ENCODE data around the gene MAP2K4. TPM values are rescaled to one million over a fixed set of nuclear protein-coding genes. Genes with fewer than 3 reads are reported as not detected.

Gene MAP2K4
- total RNA-seq, 4 donors from 2014 or later: 28.0 to 36.7 (median 32.8) TPM

DNA sequence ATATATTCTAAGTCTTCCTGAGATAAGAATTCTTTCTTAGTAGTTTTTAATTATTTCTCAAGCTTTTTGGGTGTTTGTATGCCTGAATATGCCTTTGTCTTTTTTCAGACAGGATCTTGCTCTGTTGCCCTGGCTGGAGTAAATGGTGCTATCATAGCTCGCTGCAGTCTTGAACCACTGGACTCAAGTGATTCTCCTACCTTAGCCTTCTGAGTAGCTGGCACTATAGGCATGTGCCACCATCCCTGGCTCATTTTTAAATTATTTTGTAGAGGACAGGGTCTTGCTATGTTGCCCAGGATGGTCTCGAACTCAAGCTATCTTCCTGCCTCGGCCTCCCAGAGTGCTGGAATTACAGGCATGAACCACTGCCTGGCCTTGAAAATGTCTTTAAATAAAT lies 41.6 kb downstream of the MAP2K4 start:
- WGBS, 2 donors: 99 to 100% methylated on average over 3 of the region's 3 CpGs
- no peak for DNase-seq (ENCODE audit: low spot score in 2 of 2)
- intact Hi-C loops (cut with DNase I; ENCODE audit: low total_unique reads): no loop called here
- no peak overlapping the region for H3K4me3 ChIP-seq (ENCODE audit: low read depth, poor library complexity, severe bottlenecking)
- no peak for TF ChIP-seq POLR2A (IDR thresholded peaks at IDR 0.05)
- TF ChIP-seq, protein P1, sequence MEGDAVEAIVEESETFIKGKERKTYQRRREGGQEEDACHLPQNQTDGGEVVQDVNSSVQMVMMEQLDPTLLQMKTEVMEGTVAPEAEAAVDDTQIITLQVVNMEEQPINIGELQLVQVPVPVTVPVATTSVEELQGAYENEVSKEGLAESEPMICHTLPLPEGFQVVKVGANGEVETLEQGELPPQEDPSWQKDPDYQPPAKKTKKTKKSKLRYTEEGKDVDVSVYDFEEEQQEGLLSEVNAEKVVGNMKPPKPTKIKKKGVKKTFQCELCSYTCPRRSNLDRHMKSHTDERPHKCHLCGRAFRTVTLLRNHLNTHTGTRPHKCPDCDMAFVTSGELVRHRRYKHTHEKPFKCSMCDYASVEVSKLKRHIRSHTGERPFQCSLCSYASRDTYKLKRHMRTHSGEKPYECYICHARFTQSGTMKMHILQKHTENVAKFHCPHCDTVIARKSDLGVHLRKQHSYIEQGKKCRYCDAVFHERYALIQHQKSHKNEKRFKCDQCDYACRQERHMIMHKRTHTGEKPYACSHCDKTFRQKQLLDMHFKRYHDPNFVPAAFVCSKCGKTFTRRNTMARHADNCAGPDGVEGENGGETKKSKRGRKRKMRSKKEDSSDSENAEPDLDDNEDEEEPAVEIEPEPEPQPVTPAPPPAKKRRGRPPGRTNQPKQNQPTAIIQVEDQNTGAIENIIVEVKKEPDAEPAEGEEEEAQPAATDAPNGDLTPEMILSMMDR (IDR thresholded peaks at IDR 0.05): no peak

DNA sequence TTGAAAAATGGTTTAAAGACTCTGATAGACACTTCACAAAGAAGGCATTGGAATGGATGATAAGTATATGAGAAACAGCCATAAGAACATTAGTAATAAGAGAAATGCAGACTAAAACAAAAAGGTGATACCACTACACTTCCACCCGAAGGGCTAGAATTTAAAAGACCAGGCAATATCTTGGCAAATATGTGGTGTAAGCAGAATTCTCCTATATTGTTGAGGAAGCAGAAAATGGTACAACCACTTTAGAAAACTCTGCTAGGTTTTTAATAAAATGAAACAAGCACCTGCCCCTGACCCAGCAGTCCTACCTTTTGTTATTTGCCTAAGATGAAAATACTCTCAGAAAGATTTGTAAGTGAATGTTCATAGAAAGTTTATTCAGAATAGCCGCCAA lies 43.7 kb downstream of the MAP2K4 start:
- no peak for DNase-seq (ENCODE audit: low spot score in 2 of 2)
- TF ChIP-seq, protein P1 (IDR thresholded peaks at IDR 0.05): no peak
- no peak for TF ChIP-seq POLR2A (IDR thresholded peaks at IDR 0.05)
- intact Hi-C loops (cut with DNase I; ENCODE audit: low total_unique reads): no loop called here
- H3K4me3 ChIP-seq (ENCODE audit: low read depth, poor library complexity, severe bottlenecking): no peak overlapping the region
- WGBS, 2 donors: 97 to 98% methylated on average over 2 of the region's 2 CpGs

DNA sequence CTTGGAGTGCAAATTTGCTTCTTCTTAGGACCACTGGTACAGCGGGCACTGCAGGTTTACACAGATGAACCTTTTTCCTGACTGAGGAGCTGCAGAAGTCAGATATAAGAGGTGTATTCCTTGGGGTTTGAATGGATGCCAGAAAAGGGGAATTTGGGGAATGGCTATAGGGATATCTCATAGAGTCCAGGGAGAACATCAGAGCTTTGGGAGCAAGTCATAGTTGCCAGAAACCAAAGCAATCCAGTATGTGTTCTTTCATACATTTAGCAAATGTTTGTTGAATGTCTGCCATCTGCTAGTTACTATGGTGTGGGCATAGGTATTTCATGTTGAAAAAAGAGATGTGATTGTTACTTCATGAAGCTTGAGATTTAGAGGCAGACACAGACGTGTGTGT lies 46.8 kb downstream of the MAP2K4 start:
- no peak overlapping the region for H3K4me3 ChIP-seq (ENCODE audit: low read depth, poor library complexity, severe bottlenecking)
- TF ChIP-seq POLR2A (IDR thresholded peaks at IDR 0.05): no peak
- TF ChIP-seq, protein P1 (IDR thresholded peaks at IDR 0.05): no peak
- 88% methylated on average over 2 of the region's 2 CpGs for WGBS, 2 donors
- intact Hi-C loops (cut with DNase I; ENCODE audit: low total_unique reads): no loop called here
- no peak for DNase-seq (ENCODE audit: low spot score in 2 of 2)

DNA sequence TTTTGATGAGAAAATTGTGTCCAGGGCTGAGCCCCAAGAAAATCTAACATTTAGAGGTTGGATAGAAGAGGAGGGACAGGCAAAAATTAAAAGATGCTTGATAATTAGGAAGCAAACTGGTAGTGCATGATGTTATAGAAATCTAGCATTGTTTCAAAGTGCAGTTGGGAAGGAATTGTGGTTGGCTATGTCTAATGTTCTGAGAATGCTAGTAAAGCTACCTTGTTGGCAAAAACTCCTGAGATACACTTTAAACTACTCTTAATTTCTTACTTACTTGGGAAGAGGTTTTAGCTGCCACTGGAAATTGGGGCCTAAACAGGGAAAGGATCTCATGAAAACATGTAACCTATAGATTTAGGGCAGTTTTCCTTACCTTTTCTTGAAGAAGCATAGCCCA lies 48.3 kb downstream of the MAP2K4 start:
- intact Hi-C loops (cut with DNase I; ENCODE audit: low total_unique reads): no loop called here
- no peak overlapping the region for H3K4me3 ChIP-seq (ENCODE audit: low read depth, poor library complexity, severe bottlenecking)
- DNase-seq (ENCODE audit: low spot score in 2 of 2): no peak
- no peak for TF ChIP-seq POLR2A (IDR thresholded peaks at IDR 0.05)
- TF ChIP-seq, protein P1 (IDR thresholded peaks at IDR 0.05): no peak

DNA sequence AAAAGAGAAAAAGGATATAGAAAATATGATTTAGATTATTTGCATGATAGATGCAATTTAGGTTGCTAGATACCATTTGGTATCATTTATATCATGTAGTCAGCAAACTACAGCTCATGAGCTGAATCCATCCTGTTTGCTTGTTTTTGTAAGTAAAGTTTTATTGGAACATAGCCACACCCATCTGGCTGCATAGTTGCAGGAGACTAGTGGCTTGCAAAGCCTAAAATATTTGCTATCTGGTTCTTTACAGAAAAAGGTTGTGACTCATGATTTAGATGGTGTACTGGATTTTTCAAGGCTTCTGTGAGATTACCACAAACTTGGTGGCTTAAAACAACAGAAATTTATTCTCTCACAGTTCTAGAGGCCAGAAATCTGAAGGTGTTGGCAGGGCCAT lies 49.9 kb downstream of the MAP2K4 start:
- TF ChIP-seq, protein P1 (IDR thresholded peaks at IDR 0.05): no peak
- no peak for TF ChIP-seq POLR2A (IDR thresholded peaks at IDR 0.05)
- DNase-seq (ENCODE audit: low spot score in 2 of 2): no peak
- no peak overlapping the region for H3K4me3 ChIP-seq (ENCODE audit: low read depth, poor library complexity, severe bottlenecking)
- intact Hi-C loops (cut with DNase I; ENCODE audit: low total_unique reads): no loop called here

DNA sequence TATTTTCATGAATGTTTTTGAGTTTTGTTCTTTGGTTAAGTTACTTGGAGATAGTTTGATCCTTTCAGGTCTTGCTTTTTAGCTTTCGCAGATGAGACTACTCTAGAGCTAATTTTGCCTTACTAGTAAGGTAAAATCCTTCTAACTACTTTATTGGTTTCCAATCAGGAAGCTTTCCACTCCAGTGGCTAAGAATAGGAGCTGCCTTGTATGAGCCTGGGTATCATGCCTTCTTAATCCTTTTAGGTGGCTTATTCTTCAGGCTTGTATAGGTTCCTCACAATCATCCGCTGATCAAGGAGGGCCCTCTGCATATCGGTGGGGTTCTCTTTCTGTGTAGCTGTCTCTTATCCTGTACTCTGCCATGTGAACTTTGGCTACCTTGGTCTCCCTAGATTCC lies 53.7 kb downstream of the MAP2K4 start:
- TF ChIP-seq POLR2A (IDR thresholded peaks at IDR 0.05): no peak
- TF ChIP-seq, protein P1 (IDR thresholded peaks at IDR 0.05): no peak
- 65 to 85% methylated on average over 3 of the region's 3 CpGs for WGBS, 2 donors
- H3K4me3 ChIP-seq (ENCODE audit: low read depth, poor library complexity, severe bottlenecking): no peak overlapping the region
- no peak for DNase-seq (ENCODE audit: low spot score in 2 of 2)
- intact Hi-C loops (cut with DNase I; ENCODE audit: low total_unique reads): no loop called here

Data from lower leg skin (tissue), 4 donors.